ENCODE measurements around the gene MCM9. TPM values are rescaled to one million over a fixed set of nuclear protein-coding genes. Genes with fewer than 3 reads are reported as not detected.

The MCM9 gene
- total RNA-seq, 1 experiment from 2014 or later = 14.9 TPM

DNA sequence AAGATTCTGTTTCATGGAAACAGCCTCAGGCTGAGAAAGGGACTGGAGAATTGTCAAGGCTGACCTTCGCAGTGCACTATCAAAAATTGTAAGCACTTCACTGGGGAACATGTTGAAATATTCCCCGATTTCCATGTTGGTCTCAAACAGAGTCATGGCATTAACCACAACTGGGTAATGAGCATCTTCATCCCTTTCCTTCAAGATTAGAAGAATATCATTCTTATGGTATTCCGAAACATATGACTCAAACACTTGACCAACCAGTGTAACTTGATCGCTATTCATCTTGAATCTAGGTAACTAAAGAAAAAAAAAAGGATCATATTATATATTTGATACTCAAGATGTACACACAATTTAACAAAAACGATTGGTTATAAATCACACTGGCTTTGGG lies 3.5 kb downstream of the MCM9 start:
- TF ChIP-seq, protein P1, sequence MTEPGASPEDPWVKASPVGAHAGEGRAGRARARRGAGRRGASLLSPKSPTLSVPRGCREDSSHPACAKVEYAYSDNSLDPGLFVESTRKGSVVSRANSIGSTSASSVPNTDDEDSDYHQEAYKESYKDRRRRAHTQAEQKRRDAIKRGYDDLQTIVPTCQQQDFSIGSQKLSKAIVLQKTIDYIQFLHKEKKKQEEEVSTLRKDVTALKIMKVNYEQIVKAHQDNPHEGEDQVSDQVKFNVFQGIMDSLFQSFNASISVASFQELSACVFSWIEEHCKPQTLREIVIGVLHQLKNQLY (CRISPR knock-in tag; IDR thresholded peaks at IDR 0.05) = no peak
- TF ChIP-seq, protein P2, sequence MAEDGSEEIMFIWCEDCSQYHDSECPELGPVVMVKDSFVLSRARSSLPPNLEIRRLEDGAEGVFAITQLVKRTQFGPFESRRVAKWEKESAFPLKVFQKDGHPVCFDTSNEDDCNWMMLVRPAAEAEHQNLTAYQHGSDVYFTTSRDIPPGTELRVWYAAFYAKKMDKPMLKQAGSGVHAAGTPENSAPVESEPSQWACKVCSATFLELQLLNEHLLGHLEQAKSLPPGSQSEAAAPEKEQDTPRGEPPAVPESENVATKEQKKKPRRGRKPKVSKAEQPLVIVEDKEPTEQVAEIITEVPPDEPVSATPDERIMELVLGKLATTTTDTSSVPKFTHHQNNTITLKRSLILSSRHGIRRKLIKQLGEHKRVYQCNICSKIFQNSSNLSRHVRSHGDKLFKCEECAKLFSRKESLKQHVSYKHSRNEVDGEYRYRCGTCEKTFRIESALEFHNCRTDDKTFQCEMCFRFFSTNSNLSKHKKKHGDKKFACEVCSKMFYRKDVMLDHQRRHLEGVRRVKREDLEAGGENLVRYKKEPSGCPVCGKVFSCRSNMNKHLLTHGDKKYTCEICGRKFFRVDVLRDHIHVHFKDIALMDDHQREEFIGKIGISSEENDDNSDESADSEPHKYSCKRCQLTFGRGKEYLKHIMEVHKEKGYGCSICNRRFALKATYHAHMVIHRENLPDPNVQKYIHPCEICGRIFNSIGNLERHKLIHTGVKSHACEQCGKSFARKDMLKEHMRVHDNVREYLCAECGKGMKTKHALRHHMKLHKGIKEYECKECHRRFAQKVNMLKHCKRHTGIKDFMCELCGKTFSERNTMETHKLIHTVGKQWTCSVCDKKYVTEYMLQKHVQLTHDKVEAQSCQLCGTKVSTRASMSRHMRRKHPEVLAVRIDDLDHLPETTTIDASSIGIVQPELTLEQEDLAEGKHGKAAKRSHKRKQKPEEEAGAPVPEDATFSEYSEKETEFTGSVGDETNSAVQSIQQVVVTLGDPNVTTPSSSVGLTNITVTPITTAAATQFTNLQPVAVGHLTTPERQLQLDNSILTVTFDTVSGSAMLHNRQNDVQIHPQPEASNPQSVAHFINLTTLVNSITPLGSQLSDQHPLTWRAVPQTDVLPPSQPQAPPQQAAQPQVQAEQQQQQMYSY (CRISPR knock-in tag; IDR thresholded peaks at IDR 0.05) = no peak
- TF ChIP-seq, protein P3, sequence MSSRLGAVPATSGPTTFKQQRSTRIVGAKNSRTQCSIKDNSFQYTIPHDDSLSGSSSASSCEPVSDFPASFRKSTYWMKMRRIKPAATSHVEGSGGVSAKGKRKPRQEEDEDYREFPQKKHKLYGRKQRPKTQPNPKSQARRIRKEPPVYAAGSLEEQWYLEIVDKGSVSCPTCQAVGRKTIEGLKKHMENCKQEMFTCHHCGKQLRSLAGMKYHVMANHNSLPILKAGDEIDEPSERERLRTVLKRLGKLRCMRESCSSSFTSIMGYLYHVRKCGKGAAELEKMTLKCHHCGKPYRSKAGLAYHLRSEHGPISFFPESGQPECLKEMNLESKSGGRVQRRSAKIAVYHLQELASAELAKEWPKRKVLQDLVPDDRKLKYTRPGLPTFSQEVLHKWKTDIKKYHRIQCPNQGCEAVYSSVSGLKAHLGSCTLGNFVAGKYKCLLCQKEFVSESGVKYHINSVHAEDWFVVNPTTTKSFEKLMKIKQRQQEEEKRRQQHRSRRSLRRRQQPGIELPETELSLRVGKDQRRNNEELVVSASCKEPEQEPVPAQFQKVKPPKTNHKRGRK (CRISPR knock-in tag; IDR thresholded peaks at IDR 0.05; ENCODE audit: borderline replicate concordance) = no peak
- TF ChIP-seq, protein P4, sequence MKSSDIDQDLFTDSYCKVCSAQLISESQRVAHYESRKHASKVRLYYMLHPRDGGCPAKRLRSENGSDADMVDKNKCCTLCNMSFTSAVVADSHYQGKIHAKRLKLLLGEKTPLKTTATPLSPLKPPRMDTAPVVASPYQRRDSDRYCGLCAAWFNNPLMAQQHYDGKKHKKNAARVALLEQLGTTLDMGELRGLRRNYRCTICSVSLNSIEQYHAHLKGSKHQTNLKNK (CRISPR knock-in tag; IDR thresholded peaks at IDR 0.05) = no peak
- Mint-ChIP-seq H3K27me3 (ENCODE audit: low read depth) (no peaks in the 10 kb centered on the region), H3K36me3 (peaks cover 35% of the 10 kb centered on the region), H3K9me3 (peaks cover 3% of the 10 kb centered on the region), H3K4me3 (no peak overlapping the region), H3K27ac (no peak overlapping the region), H3K4me1 (peaks cover 21% of the 10 kb centered on the region)
- DNase-seq (ENCODE audit: low spot score) = no peak
- POLR2A ChIA-PET = no interaction called here
- CTCF ChIA-PET = no interaction called here
- ATAC-seq = no peak

DNA sequence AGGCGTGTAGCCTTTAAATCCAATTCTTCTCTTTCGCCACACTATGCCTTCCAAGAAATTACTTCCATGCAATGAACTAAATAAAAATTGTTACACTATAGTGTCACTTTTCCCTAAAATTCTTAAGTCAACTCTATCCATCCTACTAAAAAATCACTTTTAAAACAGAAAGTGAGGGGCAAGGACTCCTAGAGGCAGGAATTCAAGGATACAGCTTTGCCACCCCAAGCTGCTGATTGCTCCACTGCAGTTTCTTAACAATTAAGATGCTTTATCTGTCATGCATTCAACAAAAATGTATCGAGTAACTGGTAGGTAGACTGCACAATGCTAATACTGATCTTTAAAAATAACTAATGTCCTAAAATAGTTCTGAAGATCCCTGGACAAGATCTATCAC lies 4.3 kb downstream of the MCM9 start:
- no peak overlapping the region for H3K4me3 Mint-ChIP-seq
- peaks cover 30% of the 10 kb centered on the region for H3K36me3 Mint-ChIP-seq
- no peaks in the 10 kb centered on the region for H3K9me3 Mint-ChIP-seq
- H3K4me1 Mint-ChIP-seq = peaks cover 15% of the 10 kb centered on the region
- ATAC-seq (no peak), DNase-seq (ENCODE audit: low spot score) (no peak)
- no peak for TF ChIP-seq PRRX2 (CRISPR knock-in tag; IDR thresholded peaks at IDR 0.05)
- TF ChIP-seq MYBL2 (CRISPR knock-in tag; IDR thresholded peaks at IDR 0.05) = no peak
- TF ChIP-seq, protein P5, sequence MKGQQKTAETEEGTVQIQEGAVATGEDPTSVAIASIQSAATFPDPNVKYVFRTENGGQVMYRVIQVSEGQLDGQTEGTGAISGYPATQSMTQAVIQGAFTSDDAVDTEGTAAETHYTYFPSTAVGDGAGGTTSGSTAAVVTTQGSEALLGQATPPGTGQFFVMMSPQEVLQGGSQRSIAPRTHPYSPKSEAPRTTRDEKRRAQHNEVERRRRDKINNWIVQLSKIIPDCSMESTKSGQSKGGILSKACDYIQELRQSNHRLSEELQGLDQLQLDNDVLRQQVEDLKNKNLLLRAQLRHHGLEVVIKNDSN (CRISPR knock-in tag; IDR thresholded peaks at IDR 0.05) = no peak
- TF ChIP-seq, protein P6, sequence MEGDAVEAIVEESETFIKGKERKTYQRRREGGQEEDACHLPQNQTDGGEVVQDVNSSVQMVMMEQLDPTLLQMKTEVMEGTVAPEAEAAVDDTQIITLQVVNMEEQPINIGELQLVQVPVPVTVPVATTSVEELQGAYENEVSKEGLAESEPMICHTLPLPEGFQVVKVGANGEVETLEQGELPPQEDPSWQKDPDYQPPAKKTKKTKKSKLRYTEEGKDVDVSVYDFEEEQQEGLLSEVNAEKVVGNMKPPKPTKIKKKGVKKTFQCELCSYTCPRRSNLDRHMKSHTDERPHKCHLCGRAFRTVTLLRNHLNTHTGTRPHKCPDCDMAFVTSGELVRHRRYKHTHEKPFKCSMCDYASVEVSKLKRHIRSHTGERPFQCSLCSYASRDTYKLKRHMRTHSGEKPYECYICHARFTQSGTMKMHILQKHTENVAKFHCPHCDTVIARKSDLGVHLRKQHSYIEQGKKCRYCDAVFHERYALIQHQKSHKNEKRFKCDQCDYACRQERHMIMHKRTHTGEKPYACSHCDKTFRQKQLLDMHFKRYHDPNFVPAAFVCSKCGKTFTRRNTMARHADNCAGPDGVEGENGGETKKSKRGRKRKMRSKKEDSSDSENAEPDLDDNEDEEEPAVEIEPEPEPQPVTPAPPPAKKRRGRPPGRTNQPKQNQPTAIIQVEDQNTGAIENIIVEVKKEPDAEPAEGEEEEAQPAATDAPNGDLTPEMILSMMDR (IDR thresholded peaks at IDR 0.05) = no peak
- TF ChIP-seq EMX1 (CRISPR knock-in tag; IDR thresholded peaks at IDR 0.05) = no peak
- no peak for TF ChIP-seq NR2C2 (CRISPR knock-in tag; IDR thresholded peaks at IDR 0.05)
- no peak for TF ChIP-seq FOXK1 (CRISPR knock-in tag; IDR thresholded peaks at IDR 0.05)
- TF ChIP-seq ZNF396 (CRISPR knock-in tag; IDR thresholded peaks at IDR 0.05; ENCODE audit: borderline replicate concordance) = no peak
- TF ChIP-seq MXD4 (CRISPR knock-in tag; IDR thresholded peaks at IDR 0.05; ENCODE audit: borderline replicate concordance) = no peak
- TF ChIP-seq, protein P7, sequence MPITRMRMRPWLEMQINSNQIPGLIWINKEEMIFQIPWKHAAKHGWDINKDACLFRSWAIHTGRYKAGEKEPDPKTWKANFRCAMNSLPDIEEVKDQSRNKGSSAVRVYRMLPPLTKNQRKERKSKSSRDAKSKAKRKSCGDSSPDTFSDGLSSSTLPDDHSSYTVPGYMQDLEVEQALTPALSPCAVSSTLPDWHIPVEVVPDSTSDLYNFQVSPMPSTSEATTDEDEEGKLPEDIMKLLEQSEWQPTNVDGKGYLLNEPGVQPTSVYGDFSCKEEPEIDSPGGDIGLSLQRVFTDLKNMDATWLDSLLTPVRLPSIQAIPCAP (CRISPR knock-in tag; IDR thresholded peaks at IDR 0.05) = no peak
- ChIA-PET CTCF (no interaction called here), POLR2A (interaction anchor here (0.6 kb wide), 1 partner anchor 226 kb away, joined by 3 read pairs; no protein-coding TSS in a partner anchor)
- no peaks in the 10 kb centered on the region for H3K27me3 Mint-ChIP-seq (ENCODE audit: low read depth)
- H3K27ac Mint-ChIP-seq = no peak overlapping the region

All from WTC11 (cell line).